Stimulated activated CD4-positive, alpha-beta T cell treated with anti-CD3 and anti-CD28 coated beads, Interleukin-12 subunit alpha, Interleukin-12 subunit beta, amount 100 ng/mL, for 4 hours (primary cell): Measurements from ENCODE around the gene RPL28.

Experiments used
- DNase-seq: peaks from one replicate; pipeline ENCODE4 v3.0.0-alpha.2; 2020

Gene RPL28

DNA sequence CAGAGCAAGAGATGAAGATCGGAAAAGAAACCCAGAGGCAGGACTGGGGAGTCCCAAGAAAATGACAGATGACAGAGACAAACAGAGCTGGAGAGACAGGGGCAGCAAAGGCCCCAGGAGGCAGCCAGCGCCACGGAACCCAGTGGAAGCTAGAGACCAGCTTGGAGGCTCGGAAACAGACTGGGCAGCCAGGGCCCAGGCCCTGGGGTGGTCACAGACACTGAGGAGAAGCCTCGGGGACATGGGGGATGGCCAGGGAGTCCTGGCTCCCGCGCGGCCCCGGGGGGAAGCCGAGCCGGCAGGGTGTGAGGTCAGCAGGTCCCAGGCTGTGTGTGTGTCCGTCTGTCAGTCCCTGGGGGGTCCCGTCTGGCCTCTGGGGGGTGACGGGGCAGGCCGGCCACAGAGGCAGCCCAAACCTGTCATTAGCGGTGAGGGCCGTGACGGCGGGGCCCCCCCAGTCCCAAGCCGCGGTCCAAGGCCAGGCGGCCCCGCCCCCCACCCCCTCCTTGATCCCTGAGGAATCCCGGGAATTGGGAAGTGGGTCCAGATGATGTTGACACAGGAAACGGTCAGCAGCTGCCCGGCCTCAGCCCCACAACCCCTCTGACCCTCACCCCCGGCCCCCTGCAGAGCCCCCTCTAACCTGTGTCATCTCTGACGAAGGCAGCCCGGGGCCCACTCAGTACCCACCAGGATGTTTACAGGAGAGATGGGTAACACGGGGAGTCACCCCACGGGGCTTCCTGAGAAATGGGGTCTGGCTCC lies 11.6 kb upstream of the RPL28 start:
- no peak for DNase-seq

DNA sequence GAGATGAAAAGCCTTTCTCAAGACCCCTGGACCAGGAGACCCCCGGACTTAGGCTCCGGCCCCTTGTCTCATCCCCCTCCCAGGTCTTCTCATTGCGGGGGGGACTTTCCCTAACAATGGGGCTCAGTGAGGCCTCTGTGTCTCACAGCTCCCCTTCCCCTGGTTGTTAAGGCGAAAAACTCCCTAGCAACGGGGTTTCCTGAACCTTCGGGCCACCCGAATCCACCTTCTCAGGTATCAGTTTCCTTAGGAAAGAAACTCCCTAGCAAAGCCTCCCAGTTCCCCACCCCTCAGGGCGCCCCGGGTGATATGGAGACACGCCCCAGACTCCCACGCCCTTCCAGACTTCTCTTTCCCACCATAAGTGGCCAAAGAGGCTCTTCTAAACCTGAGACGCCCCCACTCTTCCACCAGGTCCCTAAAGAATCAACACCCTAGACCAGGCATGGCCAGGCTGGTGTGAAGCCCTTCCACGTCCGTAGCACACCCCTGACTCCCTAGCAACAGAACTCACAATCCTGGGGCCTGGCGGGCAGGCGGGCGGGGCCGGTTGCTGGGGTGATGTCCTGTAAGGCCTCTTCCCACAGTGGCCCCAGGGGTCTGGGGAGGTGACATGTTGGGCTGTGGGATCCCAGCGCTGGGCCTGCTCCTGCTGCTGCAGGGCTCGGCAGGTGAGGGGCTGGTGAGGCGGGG lies 9.3 kb upstream of the RPL28 start, which contains the start of gene TMEM190:
Gene TMEM190, plus strand, starts transcription at position 586 of the 693 bp plus-strand sequence. Its CDS starts 28 bp downstream, at position 614.
- no peak for DNase-seq

DNA sequence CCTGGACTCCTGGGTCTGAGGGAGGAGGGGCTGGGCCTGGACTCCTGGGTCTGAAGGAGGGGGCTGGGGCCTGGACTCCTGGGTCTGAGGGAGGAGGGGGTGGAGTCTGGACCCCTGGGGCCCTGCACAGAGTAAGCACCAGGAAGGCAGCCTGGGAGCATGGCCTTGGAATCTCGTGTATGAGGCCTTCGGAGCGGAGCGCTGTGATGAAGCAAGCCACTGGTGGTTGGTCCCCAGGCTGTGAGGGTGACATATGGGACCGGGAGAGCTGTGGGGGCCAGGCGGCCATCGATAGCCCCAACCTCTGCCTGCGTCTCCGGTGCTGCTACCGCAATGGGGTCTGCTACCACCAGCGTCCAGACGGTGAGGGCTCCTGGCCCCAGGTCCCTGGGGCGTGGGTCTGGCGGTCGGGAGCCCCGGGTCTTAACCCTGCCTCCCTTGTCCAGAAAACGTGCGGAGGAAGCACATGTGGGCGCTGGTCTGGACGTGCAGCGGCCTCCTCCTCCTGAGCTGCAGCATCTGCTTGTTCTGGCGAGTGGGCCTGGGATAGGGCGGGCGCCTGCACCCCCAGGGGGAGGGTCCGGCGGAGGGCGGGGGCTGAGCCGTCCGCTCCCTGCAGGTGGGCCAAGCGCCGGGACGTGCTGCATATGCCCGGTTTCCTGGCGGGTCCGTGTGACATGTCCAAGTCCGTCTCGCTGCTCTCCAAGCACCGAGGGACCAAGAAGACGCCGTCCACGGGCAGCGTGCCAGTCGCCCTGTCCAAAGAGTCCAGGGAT lies 8.2 kb upstream of the RPL28 start:
- no peak for DNase-seq

DNA sequence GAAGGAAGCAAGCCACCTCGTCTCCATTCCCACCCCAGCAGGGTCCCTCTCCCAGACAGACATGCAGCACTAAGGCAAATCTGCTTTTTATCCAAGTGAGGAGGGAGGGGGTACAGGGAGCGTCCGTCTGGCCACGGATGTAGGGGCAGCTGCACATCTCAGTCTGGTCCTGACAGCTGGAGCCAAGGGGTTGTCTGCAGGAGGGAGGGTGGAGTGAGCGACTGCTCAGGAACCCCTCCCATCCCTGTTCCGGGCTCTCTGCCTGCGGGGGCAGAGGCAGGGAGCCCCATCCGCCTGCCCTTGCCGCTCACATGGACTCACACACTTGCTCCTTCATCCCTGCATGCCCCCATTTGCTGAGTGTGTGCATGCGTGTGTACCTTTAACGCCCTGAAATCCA lies 6.6 kb upstream of the RPL28 start:
- DNase-seq: no peak

DNA sequence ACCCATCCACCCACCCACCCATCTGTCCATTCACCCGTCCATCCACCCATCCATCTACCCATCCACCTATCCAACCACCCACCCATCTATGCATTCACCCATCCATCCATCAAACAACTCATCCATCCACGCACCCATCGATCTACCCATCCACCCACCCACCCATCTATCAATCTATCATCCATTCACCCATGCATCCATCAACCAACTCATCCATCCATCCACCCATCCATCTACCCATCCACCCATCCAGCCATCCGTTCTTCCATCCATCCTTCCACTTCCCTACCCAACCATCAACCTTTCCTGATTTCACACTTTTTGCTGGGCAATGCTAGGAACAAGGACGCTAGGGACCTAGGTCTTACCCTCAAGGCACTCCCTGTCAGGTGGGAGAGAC lies 3.7 kb upstream of the RPL28 start:
- no peak for DNase-seq

DNA sequence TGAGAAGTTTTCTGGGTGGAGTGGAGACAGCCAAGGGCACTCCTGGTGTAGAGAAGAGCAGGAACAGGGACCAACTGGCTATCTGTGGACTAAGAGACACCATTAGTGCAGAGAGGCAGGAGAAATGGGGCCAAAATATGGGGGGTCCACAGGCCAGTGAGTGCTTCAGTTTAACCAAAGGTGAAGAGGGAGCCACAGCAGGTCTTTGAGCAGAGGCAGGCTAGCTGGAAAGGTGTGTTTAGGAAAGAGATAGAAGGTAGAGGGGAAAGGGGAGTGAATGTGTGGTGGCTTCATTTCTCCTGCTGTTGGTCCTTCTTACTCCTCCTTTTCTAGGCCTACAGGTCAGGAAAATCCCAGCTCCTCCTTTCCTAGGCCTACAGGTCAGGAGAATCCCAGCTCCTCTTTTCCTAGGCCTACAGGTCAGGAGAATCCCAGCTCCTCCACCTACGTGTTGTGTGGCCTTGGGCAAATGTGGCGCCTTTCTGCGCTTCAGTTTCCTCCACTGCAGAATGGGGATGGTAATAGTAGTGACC lies 3.1 kb upstream of the RPL28 start:
- DNase-seq: no peak

DNA sequence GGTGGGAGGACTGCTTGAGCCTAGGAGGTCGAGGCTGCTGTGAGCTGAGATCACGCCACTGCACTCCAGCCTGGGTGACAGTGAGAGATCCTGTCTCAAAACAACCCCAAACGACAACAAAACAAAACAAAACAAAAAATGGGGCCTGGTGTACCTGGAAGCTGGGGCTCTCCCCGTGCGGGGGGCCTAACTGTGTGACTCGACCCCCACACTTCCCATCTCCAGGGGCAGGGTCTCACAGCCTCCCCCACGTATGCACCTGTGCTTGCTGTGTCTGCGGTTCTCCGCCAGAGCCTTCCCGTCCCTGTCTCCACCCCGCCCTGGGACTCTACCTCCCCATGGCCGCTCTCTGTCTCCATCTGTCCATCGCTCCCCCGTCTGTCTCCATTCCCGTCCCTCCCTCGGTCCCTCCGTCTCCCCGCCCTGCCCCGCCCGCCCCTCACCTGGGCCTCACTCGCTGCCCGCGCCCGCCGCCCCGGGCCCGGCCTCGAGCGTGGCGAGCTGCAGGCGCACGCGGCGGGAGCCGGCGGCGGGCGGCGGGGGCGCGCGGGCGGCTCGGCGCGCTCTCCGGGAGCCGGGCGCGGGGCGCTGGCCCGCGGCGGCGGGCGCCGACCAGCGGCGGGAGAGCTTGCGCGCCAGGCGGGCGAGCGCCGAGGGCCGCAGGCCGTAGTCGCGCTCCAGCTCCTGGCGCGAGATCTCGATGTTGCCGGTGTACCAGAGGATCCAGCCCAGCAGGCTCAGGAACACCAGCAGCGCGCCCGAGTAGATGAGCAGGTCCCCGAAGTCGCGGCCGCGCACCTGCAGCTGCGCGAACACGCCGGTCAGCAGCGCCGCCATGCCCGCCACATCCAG lies 2.2 kb upstream of the RPL28 start:
- DNase-seq: peak; percentile 51

DNA sequence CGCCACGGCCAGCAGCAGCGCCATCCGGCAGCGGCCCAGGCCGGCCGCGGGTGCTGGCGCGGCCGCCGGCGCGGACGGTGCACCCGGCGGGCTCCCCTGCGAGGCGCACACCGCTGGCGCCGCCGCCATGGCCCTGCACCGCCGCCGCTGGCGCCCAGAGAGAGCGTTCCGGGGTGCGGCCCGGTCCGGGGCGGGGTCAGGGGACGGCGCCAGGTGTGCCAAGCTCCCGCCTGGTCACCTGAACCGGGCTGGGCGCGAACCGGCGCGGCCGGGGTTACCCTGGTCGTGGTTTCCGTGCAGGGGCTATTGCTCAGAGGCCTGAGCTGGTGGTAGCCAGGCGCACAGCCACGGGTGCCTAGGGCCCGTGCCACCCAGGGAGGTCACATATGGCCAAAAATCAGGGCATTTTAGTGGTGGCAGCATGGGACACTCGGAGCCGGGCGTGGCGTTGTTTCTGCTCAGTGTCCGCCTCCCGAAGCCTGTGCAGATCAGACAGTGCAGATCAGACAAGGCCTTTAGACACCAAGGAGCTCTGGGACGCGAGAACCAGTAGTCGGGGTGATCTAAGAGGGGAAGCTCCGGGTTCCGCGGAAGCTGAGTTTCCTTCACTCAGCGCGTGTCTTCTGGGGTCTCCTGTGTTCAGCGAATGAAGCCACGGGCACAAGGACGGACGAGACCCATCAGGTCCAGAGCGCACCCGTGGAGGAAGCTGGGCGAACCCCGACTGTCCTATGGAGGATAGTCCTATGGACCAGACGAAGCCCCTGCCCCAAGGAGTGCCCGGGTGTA lies 1.4 kb upstream of the RPL28 start, which contains the start of gene TMEM238:
Gene TMEM238, minus strand, starts transcription at position 162 of the 789 bp plus-strand sequence. Its CDS starts 33 bp downstream, at position 129.
- peak; percentile 51 for DNase-seq

DNA sequence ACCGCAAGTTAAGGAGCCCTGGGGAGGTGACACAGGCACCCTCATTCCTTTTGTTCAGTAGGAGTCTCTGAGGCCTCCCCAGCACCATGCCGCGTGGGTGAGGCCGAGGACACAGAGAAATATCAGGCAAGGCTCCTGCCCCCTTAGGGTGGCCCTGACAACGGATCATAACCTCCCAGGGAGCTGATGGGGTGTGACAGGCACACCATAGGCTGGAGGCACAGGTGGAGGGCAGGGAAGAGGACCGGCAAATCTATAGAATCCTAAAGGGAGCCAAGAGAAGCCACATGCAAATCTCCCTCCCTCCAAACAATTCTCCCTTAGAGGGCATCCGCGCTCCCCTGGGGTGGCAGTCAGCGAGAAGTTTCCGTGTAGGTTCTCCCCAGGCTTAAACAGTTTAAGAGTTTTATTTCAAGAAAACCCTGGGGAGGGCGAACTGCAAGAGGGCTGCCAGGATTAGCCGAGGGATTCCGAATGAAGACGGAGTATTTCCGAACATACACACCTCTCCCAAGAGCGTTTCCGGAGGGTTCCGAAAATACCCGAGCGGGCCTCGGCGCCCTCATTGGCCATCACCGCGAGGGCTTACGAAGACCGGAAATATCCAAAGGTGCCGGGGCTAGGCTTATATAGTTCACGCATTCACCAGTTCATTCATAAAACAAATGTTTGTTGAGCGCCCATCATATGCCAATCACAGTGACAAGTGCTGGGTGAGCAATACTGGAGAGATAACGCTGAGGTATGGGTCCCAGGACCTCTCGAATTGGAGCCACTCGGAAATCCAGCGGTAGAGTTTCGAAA lies 610 bp upstream of the RPL28 start:
- peak; percentile 95 for DNase-seq

DNA sequence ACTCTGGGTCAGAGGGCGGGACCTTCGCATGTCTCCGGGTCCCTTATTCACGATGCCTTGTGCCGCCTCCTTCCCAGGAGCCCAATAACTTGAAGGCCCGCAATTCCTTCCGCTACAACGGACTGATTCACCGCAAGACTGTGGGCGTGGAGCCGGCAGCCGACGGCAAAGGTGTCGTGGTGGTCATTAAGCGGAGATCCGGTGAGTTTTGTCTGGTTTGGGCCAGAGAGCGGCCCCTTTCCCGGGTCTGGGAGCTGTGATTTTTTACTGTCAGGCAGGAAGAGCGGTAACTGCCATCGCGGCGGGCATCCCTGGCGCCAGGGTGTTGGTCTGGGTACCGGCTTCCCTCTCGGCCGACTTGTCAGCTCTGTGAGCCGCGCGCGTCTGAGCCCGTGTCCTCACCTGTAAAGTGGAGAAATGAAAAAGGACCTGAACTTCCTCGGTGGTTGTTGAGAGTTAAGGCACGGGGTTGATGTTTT lies 800 bp downstream of the RPL28 start:
- no peak for DNase-seq

DNA sequence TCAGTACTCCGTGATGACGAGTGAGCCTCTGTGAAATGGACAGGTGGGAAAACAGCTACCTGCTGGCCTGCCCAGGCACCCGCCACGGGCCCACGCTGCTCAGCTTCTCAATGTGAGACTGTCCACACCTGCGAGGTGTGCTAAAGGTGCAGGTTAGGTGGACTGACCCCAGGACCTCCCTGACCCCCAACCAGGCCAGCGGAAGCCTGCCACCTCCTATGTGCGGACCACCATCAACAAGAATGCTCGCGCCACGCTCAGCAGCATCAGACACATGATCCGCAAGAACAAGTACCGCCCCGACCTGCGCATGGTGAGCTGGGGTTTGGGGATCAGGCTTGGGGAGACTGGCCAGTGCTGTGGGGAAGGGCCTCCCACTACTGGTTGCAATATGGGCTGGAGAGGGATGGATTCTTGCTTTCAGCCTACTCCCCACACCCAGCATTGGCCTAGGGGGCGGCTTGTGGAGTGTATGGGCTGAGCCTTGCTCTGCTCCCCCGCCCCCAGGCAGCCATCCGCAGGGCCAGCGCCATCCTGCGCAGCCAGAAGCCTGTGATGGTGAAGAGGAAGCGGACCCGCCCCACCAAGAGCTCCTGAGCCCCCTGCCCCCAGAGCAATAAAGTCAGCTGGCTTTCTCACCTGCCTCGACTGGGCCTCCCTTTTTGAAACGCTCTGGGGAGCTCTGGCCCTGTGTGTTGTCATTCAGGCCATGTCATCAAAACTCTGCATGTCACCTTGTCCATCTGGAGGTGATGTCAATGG lies 2.2 kb downstream of the RPL28 start:
- DNase-seq: no peak

DNA sequence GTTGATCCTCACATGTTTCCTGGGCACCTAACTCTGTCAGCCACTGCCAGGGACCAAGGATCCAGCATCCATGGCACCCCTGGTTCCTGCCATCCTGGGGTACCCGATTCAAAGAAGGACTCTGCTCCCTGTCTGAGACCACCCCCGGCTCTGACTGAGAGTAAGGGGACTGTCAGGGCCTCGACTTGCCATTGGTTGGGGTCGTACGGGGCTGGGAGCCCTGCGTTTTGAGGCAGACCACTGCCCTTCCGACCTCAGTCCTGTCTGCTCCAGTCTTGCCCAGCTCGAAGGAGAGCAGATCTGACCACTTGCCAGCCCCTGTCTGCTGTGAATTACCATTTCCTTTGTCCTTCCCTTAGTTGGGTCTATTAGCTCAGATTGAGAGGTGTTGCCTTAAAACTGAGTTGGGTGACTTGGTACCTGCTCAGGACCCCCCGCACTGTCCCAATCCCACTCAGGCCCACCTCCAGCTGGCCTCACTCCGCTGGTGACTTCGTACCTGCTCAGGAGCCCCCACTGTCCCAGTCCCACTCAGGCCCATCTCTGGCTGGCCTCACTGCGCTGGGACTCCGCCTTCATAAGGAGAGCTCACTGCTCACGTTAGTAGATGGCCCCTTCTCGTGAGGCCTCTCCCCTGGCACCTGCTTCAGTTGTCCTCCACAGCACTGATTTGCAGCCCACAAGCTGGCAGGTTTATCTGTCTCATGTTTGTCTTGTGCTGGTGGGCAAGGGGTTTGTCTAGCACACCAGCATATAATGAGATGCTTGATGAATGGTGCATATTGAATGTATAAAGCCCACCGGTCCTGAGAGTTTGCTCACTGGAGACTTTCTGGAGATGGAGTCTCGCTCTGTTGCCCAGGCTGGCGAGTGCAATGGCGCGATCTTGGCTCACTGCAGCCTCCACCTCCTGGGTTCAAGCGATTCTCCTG lies 3.9 kb downstream of the RPL28 start:
- DNase-seq: no peak

DNA sequence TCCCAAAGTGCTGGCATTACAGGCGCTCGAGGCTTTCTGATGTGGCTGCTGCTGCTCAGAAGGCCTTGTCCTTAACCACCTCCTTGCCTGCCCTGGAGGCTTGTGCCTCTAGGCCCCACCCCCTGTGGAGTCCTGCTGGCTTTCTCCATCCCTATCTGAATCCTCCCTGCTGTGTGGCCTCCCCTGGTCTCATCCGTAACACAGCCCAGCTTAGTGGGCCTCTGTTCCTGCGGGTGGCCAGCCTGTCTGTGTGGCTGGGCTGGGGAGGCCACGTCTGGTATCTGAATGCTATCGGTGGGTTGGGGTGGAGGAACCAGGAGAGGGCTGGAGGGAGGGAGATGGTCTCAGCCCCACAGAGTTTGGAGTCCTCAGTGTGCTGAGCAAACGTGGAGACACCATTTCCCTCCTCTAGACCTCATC lies 4.7 kb downstream of the RPL28 start:
- no peak for DNase-seq

DNA sequence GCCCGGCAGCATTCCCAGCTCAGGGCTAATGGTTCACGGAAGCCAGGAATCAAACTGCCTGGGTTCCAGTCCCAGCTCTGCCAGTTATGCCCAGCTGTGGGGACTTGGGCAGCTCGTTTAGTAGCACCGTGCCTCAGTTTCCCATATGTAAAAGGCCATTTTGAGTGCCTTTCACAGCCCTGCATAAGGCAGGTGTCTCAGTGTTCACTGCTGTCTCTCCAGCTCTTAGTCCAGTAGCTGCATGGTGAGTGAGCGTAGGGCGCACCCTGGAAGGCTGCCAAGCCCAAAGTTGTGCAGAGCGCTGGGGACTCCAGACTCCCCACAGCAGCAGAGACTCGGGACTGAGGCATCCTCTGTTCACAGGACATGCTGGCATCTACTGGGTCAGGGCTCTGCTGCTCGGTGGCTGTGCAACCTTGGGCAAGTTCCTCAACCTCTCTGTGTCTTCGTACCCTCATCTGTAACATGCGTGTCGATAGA lies 5.5 kb downstream of the RPL28 start:
- no peak for DNase-seq

DNA sequence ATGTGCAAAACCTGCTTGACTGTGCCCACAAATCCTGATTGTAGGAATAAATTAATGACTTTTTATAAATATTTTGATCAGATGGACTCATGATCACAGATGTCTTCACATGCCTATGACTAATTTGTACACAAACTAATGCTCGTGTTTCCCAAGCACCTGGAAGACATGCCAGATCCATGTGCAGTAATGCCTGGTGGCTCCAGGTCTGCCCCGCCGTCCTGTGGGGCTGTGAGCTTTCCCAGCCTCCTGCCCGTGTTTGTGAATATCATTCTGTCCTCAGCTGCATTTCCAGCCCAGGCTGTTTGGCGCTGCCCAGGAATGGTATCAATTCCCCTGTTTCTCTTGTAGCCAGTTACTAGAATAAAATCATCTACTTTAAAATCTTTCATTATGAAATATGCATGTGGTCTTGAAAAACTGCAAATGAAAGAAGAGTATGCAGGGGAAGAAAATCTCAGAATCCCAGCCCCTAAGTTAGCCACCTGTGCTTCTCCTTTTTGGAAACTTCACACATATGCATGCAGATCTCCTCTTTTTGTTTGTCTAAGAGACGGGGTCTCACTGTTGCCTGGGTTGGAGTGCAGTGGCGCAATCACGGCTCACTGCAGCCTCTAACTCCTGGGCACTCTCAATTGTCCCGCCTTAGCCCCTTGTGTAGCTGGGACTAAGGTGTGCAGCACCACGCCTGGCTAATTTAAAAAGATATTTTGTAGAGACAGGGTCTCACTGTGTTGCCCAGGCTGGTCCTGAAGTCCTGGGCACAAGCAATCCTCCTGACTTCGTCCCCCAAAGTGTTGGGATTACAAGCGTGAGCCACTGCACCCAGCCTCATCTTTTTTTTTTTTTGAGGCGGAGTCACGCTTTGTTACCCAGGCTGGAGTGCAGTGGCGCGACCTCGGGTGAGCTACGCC lies 6.2 kb downstream of the RPL28 start:
- no peak for DNase-seq

DNA sequence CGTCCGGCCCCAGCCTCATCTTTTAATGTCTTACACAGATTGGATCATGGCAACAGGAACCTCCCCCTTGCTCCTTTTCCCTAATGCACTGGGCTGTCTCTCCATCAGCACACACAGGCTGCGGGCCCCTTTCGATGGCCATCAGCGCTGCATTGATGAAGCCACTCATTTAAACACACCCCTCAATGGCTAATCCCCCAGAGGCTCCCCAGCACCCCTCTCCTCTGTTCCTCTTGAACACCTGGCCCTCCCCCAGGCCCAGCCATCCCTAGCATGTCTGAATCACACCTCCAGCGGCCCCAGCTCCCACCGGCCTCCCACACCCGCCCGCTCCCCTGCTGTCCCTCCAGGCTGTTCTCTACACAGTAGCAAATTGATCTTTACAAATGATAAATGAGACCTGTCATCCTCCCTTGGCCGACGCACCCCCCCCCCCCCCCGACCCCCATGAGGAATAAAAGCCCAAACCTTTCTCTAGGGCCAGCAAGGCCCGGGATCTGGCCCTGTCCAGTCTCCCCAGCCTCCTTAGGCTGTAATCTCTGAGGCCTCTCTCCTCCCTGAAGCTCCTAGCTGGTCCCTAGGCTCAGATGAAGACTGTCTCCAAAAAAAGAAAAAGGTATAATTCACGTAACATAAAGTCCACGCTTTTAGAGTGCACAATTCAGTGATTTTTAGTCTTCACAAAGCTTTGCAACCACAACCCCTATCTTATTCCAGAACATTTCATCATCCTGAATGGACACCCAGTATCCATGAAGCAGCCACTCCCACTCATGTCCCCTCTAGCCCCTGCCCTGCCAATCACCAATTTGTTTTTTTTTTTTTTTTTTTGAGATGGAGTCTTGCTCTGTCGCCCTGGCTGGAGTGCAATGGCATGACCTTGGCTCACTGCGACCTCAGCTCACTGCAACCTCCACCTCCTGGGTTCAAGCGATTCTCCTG lies 7.4 kb downstream of the RPL28 start:
- no peak for DNase-seq
